Upper lobe of left lung (tissue), 6 donors: ENCODE data around the gene CYRIA. TPM values are rescaled to one million over a fixed set of nuclear protein-coding genes. Genes with fewer than 3 reads are reported as not detected.
A peak's percentile ranks its signal among the peaks of the same experiment; 100 is the strongest.

ENCODE experiments used
- ATAC-seq, 2 donors: fragments of 200-7000 bp; cut with Tn5 transposase; one replicate each; pipeline ENCODE4 v1.9.1; 2022; ENCODE audit warnings: mild to moderate bottlenecking in 2 of 2, moderate library complexity in 2 of 2; ENCODE audit not compliant: low FRiP score in 2 of 2
- DNase-seq, 2 donors: peaks; one replicate each; pipeline ENCODE4 v3.0.0-alpha.2; 2019 to 2020
- H3K27ac ChIP-seq, 4 donors: fragments of 200-600 bp; sonication (generic); one replicate each; pipeline ENCODE4 v1.5.1; 2016 to 2019
- H3K27me3 ChIP-seq, 4 donors: fragments of 200-600 bp; sonication (generic); one replicate each; pipeline ENCODE4 v1.5.1; 2017 to 2019
- H3K36me3 ChIP-seq, 4 donors: fragments of 200-600 bp; sonication (generic); one replicate each; pipeline ENCODE4 v1.5.1; 2016 to 2019
- H3K4me1 ChIP-seq, 4 donors: fragments of 200-600 bp; sonication (generic); one replicate each; pipeline ENCODE4 v1.5.1; 2018 to 2019
- H3K4me3 ChIP-seq, 4 donors: fragments of 200-600 bp; sonication (generic); one replicate each; pipeline ENCODE4 v1.5.1; 2017 to 2019; ENCODE audit warnings: mild to moderate bottlenecking in 2 of 4, moderate library complexity in 1 of 4
- H3K9me3 ChIP-seq, 4 donors: fragments of 200-600 bp; sonication (generic); one replicate each; pipeline ENCODE4 v1.5.1; 2018 to 2019
- CTCF ChIP-seq, 6 experiments: fragments of 450-650 bp in 4 of 6; fragments of 200-600 bp in 2 of 6; sonication (generic) in 2 of 6; IDR thresholded peaks; one replicate each; pipeline ENCODE4 v1.5.1; 2016 to 2019; ENCODE audit warnings: antibody characterized with exemption in 6 of 6
- EP300 ChIP-seq, 4 donors: sonication (generic); formaldehyde crosslinking; IDR thresholded peaks; one replicate each; pipeline ENCODE4 v1.5.1; 2017; ENCODE audit warnings: antibody characterized with exemption in 4 of 4, control low read depth in 2 of 4
- POLR2A ChIP-seq, 4 donors: fragments of 450-650 bp; IDR thresholded peaks; one replicate each; pipeline ENCODE4 v1.5.1; 2016 to 2017; ENCODE audit warnings: antibody characterized with exemption in 4 of 4, mild to moderate bottlenecking in 2 of 4
- POLR2AphosphoS5 ChIP-seq, 2 donors: sonication (generic); formaldehyde crosslinking; IDR thresholded peaks; one replicate each; pipeline ENCODE4 v1.5.1; 2017; ENCODE audit warnings: antibody characterized with exemption in 2 of 2
- WGBS, 2 donors: methylation state at CpG; one replicate each; pipeline ENCODE4 v1.1.5; 2017 to 2018; 5-methylcytosine and 5-hydroxymethylcytosine counted together
- total RNA-seq, 6 donors: library from RNA; depleted of rRNA in 4 of 6; stranded (reverse); fragments of >200 nt in 4 of 6; gene quantifications; one replicate each; pipeline versions ENCODE4 v1.1.0 to v1.2.1, GENCODE V29; 2016 to 2021
- donor health status: DM: no; HTN: no; CAD: no; lungs with moderate emphysema.
- donor health status: DM: no; HTN: yes; CAD: no; lungs with severe emphysema.

Gene CYRIA
- total RNA-seq, 6 donors from 2014 or later: 14.9 to 23.5 (median 20.5) TPM

GRCh38 chr2:16633621-16634430 is 31.8 kb downstream of the CYRIA start:
- Histone ChIP-seq H3K27ac (no peak overlapping the region), H3K4me1 (peaks cover 3 to 24% (median 7%) of the 10 kb centered on the region in 4 donors), H3K4me3 (no peak overlapping the region), H3K36me3 (no peaks in the 10 kb centered on the region), H3K27me3 (no peaks in the 10 kb centered on the region), H3K9me3 (no peaks in the 10 kb centered on the region)
- ATAC-seq (peak in 1 of 2 donors; percentile 65), DNase-seq (no peak)
- WGBS, 2 donors: 77 to 84% methylated on average over 7 of the region's 7 CpGs
- TF ChIP-seq POLR2AphosphoS5 (IDR thresholded peaks at IDR 0.05): no peak
- TF ChIP-seq EP300 (IDR thresholded peaks at IDR 0.05): no peak
- no peak for TF ChIP-seq CTCF (IDR thresholded peaks at IDR 0.05)
- TF ChIP-seq POLR2A (IDR thresholded peaks at IDR 0.05): no peak

- H3K36me3 ChIP-seq: no peaks in the 10 kb centered on the region
- no peak overlapping the region for H3K4me3 ChIP-seq
- ATAC-seq: no peak
- WGBS, 2 donors: 66 to 75% methylated on average over 7 of the region's 7 CpGs
- no peak for DNase-seq
- peaks cover 11 to 37% (median 16%) of the 10 kb centered on the region in 4 donors for H3K4me1 ChIP-seq
- TF ChIP-seq EP300 (IDR thresholded peaks at IDR 0.05) (no peak), POLR2A (IDR thresholded peaks at IDR 0.05) (no peak)
- no peak overlapping the region for H3K27ac ChIP-seq
- H3K9me3 ChIP-seq: no peaks in the 10 kb centered on the region
- H3K27me3 ChIP-seq: no peaks in the 10 kb centered on the region
These were observed 33.0 kb downstream of the CYRIA start for GRCh38 chr2:16632598-16632997.

- H3K9me3 ChIP-seq: no peaks in the 10 kb centered on the region
- H3K4me1 ChIP-seq: peaks cover 31 to 58% (median 37%) of the 10 kb centered on the region in 4 donors
- ATAC-seq (peak in 1 of 2 donors; percentile 62), DNase-seq (no peak)
- H3K36me3 ChIP-seq: no peaks in the 10 kb centered on the region
- peak overlapping the region in 1 of 4 donors; percentile 25 for H3K27ac ChIP-seq
- H3K27me3 ChIP-seq: no peaks in the 10 kb centered on the region
- TF ChIP-seq POLR2A (IDR thresholded peaks at IDR 0.05) (no peak), CTCF (IDR thresholded peaks at IDR 0.05) (peak in 4 of 6 experiments; percentile 13 to 23 (median 18)), POLR2AphosphoS5 (IDR thresholded peaks at IDR 0.05) (no peak)
- WGBS, 2 donors: 58 to 100% methylated on average over 3 of the region's 3 CpGs
- H3K4me3 ChIP-seq: no peak overlapping the region
These were observed 35.2 kb downstream of the CYRIA start for GRCh38 chr2:16630463-16630862.

GRCh38 chr2:16629770-16630169 is 35.9 kb downstream of the CYRIA start:
- Histone ChIP-seq H3K27me3 (no peaks in the 10 kb centered on the region), H3K9me3 (no peaks in the 10 kb centered on the region), H3K4me1 (peaks cover 36 to 65% (median 44%) of the 10 kb centered on the region in 4 donors), H3K36me3 (no peaks in the 10 kb centered on the region), H3K27ac (peak overlapping the region in 1 of 4 donors; percentile 44), H3K4me3 (no peak overlapping the region)
- 98 to 100% methylated on average over 5 to 6 of the region's 6 CpGs for WGBS, 2 donors
- TF ChIP-seq CTCF (IDR thresholded peaks at IDR 0.05) (no peak), POLR2A (IDR thresholded peaks at IDR 0.05) (no peak), POLR2AphosphoS5 (IDR thresholded peaks at IDR 0.05) (no peak), EP300 (IDR thresholded peaks at IDR 0.05) (no peak)
- DNase-seq: no peak
- no peak for ATAC-seq

GRCh38 chr2:16629044-16629443 is 36.6 kb downstream of the CYRIA start:
- no peak for ATAC-seq
- Histone ChIP-seq H3K27me3 (no peaks in the 10 kb centered on the region), H3K9me3 (no peaks in the 10 kb centered on the region), H3K27ac (peak overlapping the region in 3 of 4 donors; percentile 8 to 48 (median 44)), H3K36me3 (no peaks in the 10 kb centered on the region), H3K4me3 (no peak overlapping the region), H3K4me1 (peaks cover 44 to 72% (median 47%) of the 10 kb centered on the region in 4 donors)
- TF ChIP-seq CTCF (IDR thresholded peaks at IDR 0.05) (no peak), POLR2A (IDR thresholded peaks at IDR 0.05) (no peak), EP300 (IDR thresholded peaks at IDR 0.05) (no peak), POLR2AphosphoS5 (IDR thresholded peaks at IDR 0.05) (no peak)
- 74 to 76% methylated on average over 3 to 5 of the region's 5 CpGs for WGBS, 2 donors
- DNase-seq: no peak
